ENCODE measurements around the gene SH2B2.

SH2B2 gene

GRCh38 chr7:102286237-102287110 is at the start of gene SH2B2:
SH2B2 (plus strand) TSS chr7:102286868; CDS start chr7:102300551, 13,683 bp downstream.
- DNase-seq (ENCODE audit: low read depth) = peak; percentile 79
- no peak for TF ChIP-seq CTCF (IDR thresholded peaks at IDR 0.05; ENCODE audit: insufficient read depth, low read depth, low read length, missing control alignments)
- H3K4me3 ChIP-seq (ENCODE audit: low read depth, low read length) = peak within 1 kb of the TSS; percentile 80

- no peak for TF ChIP-seq CTCF (IDR thresholded peaks at IDR 0.05; ENCODE audit: insufficient read depth, low read depth, low read length, missing control alignments)
- DNase-seq (ENCODE audit: low read depth) = no peak
- no peak overlapping the region for H3K4me3 ChIP-seq (ENCODE audit: low read depth, low read length)
Observed at GRCh38 chr7:102239206-102239820, 47.4 kb upstream of the SH2B2 start.

- DNase-seq (ENCODE audit: low read depth) = no peak
- no peak overlapping the region for H3K4me3 ChIP-seq (ENCODE audit: low read depth, low read length)
- no peak for TF ChIP-seq CTCF (IDR thresholded peaks at IDR 0.05; ENCODE audit: insufficient read depth, low read depth, low read length, missing control alignments)
Observed at GRCh38 chr7:102241431-102241830, 45.2 kb upstream of the SH2B2 start.

- no peak for TF ChIP-seq CTCF (IDR thresholded peaks at IDR 0.05; ENCODE audit: insufficient read depth, low read depth, low read length, missing control alignments)
- DNase-seq (ENCODE audit: low read depth) = no peak
- H3K4me3 ChIP-seq (ENCODE audit: low read depth, low read length) = no peak overlapping the region
Observed at GRCh38 chr7:102244601-102245000, 42.1 kb upstream of the SH2B2 start.

GRCh38 chr7:102248081-102248455 is 38.6 kb upstream of the SH2B2 start:
- TF ChIP-seq CTCF (IDR thresholded peaks at IDR 0.05; ENCODE audit: insufficient read depth, low read depth, low read length, missing control alignments) = no peak
- no peak overlapping the region for H3K4me3 ChIP-seq (ENCODE audit: low read depth, low read length)
- DNase-seq (ENCODE audit: low read depth) = no peak

GRCh38 chr7:102248456-102249395 is 37.9 kb upstream of the SH2B2 start:
- H3K4me3 ChIP-seq (ENCODE audit: low read depth, low read length) = no peak overlapping the region
- DNase-seq (ENCODE audit: low read depth) = no peak
- no peak for TF ChIP-seq CTCF (IDR thresholded peaks at IDR 0.05; ENCODE audit: insufficient read depth, low read depth, low read length, missing control alignments)

All from GM12865 (cell line).